Aorta (tissue), 5 donors: Measurements from ENCODE around the gene IGLL5. TPM values are rescaled to one million over a fixed set of nuclear protein-coding genes. Genes with fewer than 3 reads are reported as not detected.

Source experiments
- ATAC-seq: fragments of 200-7000 bp; cut with Tn5 transposase; one replicate; pipeline ENCODE4 v1.9.1; 2022; ENCODE audit warnings: moderate library complexity; ENCODE audit not compliant: low FRiP score
- DNase-seq, 2 donors: peaks; one replicate each; pipeline ENCODE4 v3.0.0-alpha.2; 2020
- H3K27ac ChIP-seq, 2 donors: one replicate each; pipeline ENCODE4 v1.5.1; 2013; ENCODE audit warnings: low read length in 2 of 2, mild to moderate bottlenecking in 2 of 2, moderate library complexity in 2 of 2, control low read depth in 1 of 2, inconsistent platforms in 1 of 2, low read depth in 1 of 2
- H3K27me3 ChIP-seq, 2 donors: one replicate each; pipeline ENCODE4 v1.6.1; 2013; ENCODE audit warnings: control low read depth in 1 of 2, low read length in 1 of 2, mild to moderate bottlenecking in 1 of 2, moderate library complexity in 1 of 2; ENCODE audit not compliant: insufficient read depth in 2 of 2, control insufficient read depth in 1 of 2
- H3K36me3 ChIP-seq, 2 donors: one replicate each; pipeline ENCODE4 v1.6.1; 2013; ENCODE audit warnings: control low read depth in 1 of 2, low read length in 1 of 2, mild to moderate bottlenecking in 1 of 2; ENCODE audit not compliant: insufficient read depth in 2 of 2, control insufficient read depth in 1 of 2
- H3K4me1 ChIP-seq, 2 donors: one replicate each; pipeline ENCODE4 v1.6.1; 2013; ENCODE audit warnings: low read length in 2 of 2, control low read depth in 1 of 2, mild to moderate bottlenecking in 1 of 2, moderate library complexity in 1 of 2; ENCODE audit not compliant: insufficient read depth in 2 of 2, control insufficient read depth in 1 of 2
- H3K4me3 ChIP-seq, 2 donors: one replicate each; pipeline ENCODE4 v1.5.1; 2013; ENCODE audit warnings: low read length in 2 of 2, control low read depth in 1 of 2, mild to moderate bottlenecking in 1 of 2
- H3K9me3 ChIP-seq: one replicate; pipeline ENCODE4 v1.6.1; 2013; ENCODE audit warnings: mild to moderate bottlenecking, low read length; ENCODE audit not compliant: control insufficient read depth
- WGBS, 2 donors: extraction: QIAGEN DNeasy Blood & Tissue Kit; methylation state at CpG; one replicate each; pipeline ENCODE4 v1.1.7; 2013; 5-methylcytosine and 5-hydroxymethylcytosine counted together
- intact Hi-C, 2 donors: fragments of 100-400 bp; cut with DNase I; formaldehyde crosslinking; loops; one replicate each; pipeline versions ENCODE4 v1.14.2 to v1.15.0; 2022
- polyA plus RNA-seq, 2 donors: library from polyadenylated mRNA; stranded (reverse); fragments of 200-250 nt; gene quantifications; one replicate each; pipeline ENCODE4 v1.2.3, GENCODE V29; 2013
- total RNA-seq, 2 donors: library from RNA; stranded (reverse); fragmentation: NEBNext Ultra II Directional; extraction: Animal tissue kit (Norgen Biotek cat#: 25700); gene quantifications; one replicate each; pipeline ENCODE4 v1.2.1, GENCODE V29; 2021
- donor health status: healthy with polysubstance abuse.
- donor health status: Bipolar disorder and iron deficiency.
- donor health status: DM: no; HTN: no; CAD: no.
- donor health status: DM: no; HTN: no; CAD: no.
- donor health status: DM: yes; HTN: yes; CAD: no.

IGLL5 gene
- total and polyA plus RNA-seq, 4 donors = 0.51 to 6.1 (median 2.0) TPM

DNA sequence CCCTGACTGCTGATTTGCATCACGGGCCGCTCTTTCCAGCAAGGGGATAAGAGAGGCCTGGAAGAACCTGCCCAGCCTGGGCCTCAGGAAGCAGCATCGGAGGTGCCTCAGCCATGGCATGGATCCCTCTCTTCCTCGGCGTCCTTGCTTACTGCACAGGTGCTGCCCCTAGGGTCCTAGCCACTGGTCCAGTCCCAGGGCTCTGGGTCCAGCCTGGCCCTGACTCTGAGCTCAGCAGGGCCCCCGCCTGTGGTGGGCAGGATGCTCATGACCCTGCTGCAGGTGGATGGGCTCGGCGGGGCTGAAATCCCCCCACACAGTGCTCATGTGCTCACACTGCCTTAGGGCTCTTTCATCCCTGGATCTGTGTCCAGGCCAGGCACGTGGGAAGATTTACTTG is 7.0 kb upstream of the IGLL5 start:
- WGBS, 2 donors = 75 to 77% methylated on average over 9 of the region's 9 CpGs
- DNase-seq = no peak

DNA sequence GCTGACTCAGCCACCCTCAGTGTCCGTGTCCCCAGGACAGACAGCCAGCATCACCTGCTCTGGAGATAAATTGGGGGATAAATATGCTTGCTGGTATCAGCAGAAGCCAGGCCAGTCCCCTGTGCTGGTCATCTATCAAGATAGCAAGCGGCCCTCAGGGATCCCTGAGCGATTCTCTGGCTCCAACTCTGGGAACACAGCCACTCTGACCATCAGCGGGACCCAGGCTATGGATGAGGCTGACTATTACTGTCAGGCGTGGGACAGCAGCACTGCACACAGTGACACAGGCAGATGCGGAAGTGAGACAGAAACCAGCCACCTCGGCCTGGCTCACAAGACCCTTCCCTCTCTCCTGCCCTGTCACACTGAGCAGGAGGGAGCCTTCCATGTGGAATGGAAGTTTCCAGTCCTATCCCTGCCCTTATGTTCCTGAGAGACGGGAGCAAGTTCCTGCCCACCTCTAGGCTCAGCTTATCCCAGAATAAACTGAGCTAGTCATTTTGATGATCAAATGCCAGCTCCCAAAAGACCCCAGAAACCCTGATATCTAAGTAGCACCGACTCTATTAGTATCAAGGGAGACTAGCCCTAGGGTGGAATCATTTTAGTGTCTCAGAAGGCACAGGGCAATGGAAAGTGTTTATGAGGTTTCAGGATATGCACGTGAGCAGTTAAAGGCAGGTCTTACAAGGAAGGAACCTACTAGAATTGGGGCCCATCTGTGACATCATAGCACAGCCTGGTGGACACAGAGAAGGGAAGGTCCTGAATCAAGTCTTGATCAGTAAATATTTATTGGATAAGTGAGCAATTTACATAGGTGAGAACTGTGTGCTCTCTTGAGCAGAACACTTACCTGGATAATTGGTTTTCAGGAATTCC is 6.3 kb upstream of the IGLL5 start:
- Histone ChIP-seq H3K27ac (no peak overlapping the region), H3K9me3 (no peaks in the 10 kb centered on the region), H3K36me3 (no peaks in the 10 kb centered on the region), H3K4me3 (no peak overlapping the region), H3K27me3 (no peaks in the 10 kb centered on the region), H3K4me1 (no peaks in the 10 kb centered on the region)
- DNase-seq (no peak), ATAC-seq (no peak)
- 54 to 61% methylated on average over 10 of the region's 10 CpGs for WGBS, 2 donors
- intact Hi-C loops = no loop called here

More for the DNA sequence above, 7.0 kb upstream of the IGLL5 start:
- no peak overlapping the region for H3K27ac ChIP-seq
- peak; percentile 34 for ATAC-seq
- no peak overlapping the region for H3K4me3 ChIP-seq
- no peaks in the 10 kb centered on the region for H3K27me3 ChIP-seq
- H3K4me1 ChIP-seq = no peaks in the 10 kb centered on the region
- intact Hi-C loops = no loop called here
- no peaks in the 10 kb centered on the region for H3K36me3 ChIP-seq
- H3K9me3 ChIP-seq = no peaks in the 10 kb centered on the region

DNA sequence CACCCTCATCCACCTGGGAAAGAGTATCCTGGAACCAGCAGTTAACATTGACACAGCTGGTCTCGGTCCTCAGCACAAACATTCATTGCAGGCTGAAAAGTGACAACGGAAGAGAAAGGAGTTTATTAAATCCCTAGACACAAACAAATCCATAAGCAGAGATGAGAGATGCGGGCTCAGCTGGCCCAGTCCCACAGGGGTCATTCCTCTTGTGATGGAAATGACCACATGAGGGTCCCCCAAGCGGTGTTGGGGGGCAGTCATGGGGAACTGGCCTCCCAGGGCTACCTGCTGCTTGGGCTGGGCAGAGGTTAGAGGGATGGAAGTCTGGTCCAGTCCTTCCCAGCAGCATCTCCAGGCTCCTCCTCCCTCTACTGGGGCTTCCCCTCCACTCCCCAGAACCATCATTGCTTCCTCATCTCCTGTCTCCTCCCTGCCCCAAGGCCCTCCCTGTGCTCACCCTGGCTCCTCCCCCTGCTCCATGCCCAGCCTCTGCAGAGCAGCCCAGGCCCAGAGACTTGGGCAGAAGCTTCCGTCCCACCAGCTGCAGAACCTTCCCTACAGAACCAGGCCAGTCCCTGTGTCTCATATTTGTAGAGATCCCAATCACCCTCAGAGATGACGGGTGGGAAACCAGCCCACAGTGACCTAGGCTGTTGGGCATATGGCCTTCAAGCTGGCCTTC is 5.4 kb upstream of the IGLL5 start:
- DNase-seq (no peak), ATAC-seq (no peak)
- H3K27me3 ChIP-seq = no peaks in the 10 kb centered on the region
- H3K36me3 ChIP-seq = no peaks in the 10 kb centered on the region
- H3K4me1 ChIP-seq = no peaks in the 10 kb centered on the region
- 68 to 76% methylated on average over 6 of the region's 6 CpGs for WGBS, 2 donors
- H3K4me3 ChIP-seq = no peak overlapping the region
- no peak overlapping the region for H3K27ac ChIP-seq
- intact Hi-C loops = no loop called here
- H3K9me3 ChIP-seq = no peaks in the 10 kb centered on the region

DNA sequence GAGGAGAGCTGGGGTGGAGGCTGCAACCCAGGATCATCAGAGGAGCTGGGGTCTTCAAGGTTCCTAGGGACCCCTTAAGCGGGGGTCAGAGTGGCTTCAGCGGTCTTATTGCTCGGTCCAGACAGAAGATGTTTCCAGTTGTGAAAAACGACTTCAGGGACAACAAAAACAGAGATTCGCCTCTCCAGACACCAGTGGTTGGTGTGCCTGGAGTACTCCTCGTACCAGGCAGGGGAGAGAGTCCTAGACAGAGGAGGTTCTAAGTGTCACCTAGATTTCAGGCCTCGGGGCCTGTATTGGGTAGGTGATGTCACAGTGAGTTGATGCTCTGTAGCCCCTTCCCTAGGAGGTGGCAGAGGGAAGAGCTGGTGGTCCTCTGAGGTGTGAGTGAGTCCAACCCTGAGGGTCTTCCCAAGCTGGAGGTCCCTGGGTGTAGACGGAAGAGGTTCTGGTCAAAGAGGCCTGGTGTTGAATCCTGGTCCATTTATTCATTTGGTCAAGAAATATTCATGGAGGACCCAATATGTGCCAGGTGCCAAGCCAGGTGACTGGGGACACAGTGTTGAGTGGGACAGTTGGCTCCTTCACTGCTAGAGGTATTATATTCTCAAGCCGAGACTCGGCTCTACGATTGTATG is 4.4 kb upstream of the IGLL5 start:
- Histone ChIP-seq H3K4me1 (no peaks in the 10 kb centered on the region), H3K27me3 (no peaks in the 10 kb centered on the region), H3K27ac (no peak overlapping the region), H3K36me3 (no peaks in the 10 kb centered on the region), H3K9me3 (no peaks in the 10 kb centered on the region), H3K4me3 (no peak overlapping the region)
- WGBS, 2 donors = 85% methylated on average over 11 of the region's 11 CpGs
- intact Hi-C loops = no loop called here
- ATAC-seq (no peak), DNase-seq (no peak)

DNA sequence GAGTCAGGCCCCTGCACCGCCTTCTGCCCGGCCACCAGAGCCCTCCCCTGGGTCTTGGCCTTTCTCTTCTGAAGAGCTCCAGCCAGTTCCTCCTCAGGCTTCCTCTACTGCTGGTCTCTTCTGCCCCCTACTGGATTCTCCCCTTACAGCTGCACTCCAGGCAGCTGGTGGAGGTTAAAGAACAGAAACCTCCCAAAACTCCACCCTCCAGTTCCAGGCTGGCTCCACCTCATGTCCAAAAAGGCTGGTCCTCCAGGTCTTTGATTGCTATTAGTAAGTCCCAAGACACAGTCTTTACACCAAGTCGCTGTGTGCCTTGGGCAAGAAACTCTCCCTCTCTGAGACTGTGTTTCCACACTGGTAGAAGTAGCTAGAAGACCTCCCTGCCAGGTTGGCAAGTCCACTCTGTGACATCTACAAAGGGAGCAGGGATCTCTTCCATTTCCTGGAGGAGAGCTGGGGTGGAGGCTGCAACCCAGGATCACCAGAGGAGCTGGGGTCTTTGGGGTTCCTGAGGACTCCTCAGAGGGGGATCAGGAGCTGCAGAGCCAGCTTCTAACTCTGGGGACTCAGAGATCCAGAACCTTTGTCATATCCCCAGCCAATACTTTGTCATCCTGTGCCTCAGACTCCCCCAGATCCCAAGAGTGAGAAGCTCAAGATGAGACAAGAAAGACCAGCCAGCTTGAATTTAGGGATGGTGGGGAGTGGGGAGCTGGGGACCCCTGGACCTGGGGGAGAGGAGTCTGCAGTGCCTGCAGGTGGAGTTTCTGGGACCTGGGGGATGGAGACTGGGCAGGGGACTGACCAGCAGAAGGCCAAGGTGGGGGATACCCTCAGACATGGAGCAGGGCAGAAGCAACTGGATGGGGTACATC is 3.4 kb upstream of the IGLL5 start:
- ATAC-seq = no peak

DNA sequence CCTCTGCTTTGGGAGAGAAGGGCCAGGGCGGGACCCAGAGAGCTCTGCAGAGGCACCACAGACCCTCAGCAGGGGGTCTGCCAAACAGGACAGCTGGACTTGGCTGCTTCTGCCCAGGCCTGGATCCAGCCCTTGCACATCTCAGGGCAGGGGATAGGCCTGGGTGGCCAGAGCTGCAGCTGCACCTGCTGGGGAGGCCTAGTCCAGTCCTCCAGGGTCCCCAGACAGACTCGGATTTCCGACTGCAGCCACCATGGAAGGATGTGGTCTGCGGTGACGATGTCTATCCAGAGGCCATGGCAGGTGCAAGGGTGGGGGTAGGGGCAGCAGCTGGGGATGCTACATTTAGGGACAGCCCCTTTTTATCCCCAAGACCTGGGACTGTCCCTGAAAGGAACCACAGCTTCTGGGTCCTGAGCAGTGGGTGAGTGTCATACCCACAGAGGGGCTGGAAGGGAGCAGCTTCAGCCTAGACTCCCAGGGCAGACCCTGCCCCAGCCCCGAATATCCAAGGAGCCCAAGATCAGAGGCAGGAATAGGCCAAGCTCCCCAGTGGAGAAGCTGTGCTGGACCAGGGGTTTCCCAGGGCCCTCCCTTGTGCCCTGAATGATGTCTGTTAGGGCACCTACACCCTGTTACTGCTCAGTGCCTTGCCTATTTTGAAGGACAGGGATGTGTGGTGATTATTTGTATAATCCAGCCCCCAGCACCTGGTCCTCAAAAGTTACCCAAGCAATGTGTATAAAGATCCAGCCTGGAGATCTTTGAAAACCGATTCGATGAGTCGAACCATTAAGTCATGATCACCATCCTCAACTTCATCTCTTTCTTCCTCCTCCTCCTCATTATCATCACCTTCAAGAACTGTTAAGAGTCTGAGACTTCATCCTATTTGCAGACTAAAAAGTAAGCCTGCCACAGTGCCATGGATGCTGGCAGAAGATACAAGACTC is 2.5 kb upstream of the IGLL5 start:
- ATAC-seq = no peak
- Histone ChIP-seq H3K9me3 (no peaks in the 10 kb centered on the region), H3K4me3 (no peak overlapping the region), H3K27me3 (no peaks in the 10 kb centered on the region), H3K27ac (no peak overlapping the region), H3K4me1 (no peaks in the 10 kb centered on the region), H3K36me3 (no peaks in the 10 kb centered on the region)
- no peak for DNase-seq
- WGBS, 2 donors = 81 to 85% methylated on average over 9 of the region's 9 CpGs
- intact Hi-C loops = no loop called here

More for the DNA sequence above, 3.4 kb upstream of the IGLL5 start:
- no peaks in the 10 kb centered on the region for H3K4me1 ChIP-seq
- peak; percentile 65 to 73 for DNase-seq
- H3K27me3 ChIP-seq = no peaks in the 10 kb centered on the region
- no peaks in the 10 kb centered on the region for H3K9me3 ChIP-seq
- H3K27ac ChIP-seq = no peak overlapping the region
- intact Hi-C loops = no loop called here
- no peak overlapping the region for H3K4me3 ChIP-seq
- H3K36me3 ChIP-seq = no peaks in the 10 kb centered on the region
- 20% methylated on average over 3 of the region's 3 CpGs for WGBS, 2 donors

DNA sequence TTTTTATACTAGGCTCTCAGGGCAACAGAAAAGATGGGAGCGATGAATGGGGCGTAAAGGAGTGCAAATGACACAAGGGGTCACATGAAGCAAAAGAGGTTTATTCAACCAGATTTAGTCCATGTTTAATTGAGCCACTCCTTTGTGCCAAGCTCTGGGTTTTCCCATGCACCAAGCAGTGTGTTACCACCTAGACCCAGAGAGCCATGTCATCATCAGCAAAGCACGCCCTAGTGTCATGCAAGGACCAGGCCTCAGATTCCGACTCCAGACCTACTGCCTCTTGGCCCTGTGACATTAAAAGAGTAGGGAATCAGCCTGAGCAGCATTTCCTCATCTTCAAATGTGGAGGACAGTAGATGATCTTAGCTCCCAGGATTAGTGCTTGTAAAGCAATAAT is 1.1 kb upstream of the IGLL5 start:
- 80 to 85% methylated on average over 4 of the region's 4 CpGs for WGBS, 2 donors
- Histone ChIP-seq H3K27me3 (no peaks in the 10 kb centered on the region), H3K9me3 (no peaks in the 10 kb centered on the region), H3K4me1 (no peaks in the 10 kb centered on the region), H3K27ac (no peak overlapping the region), H3K36me3 (no peaks in the 10 kb centered on the region), H3K4me3 (no peak overlapping the region)
- ATAC-seq (no peak), DNase-seq (no peak)
- intact Hi-C loops = no loop called here
